Panc1 (cell line): Measurements from ENCODE around the gene AGPAT4. TPM values are rescaled to one million over a fixed set of nuclear protein-coding genes. Genes with fewer than 3 reads are reported as not detected.

Experiments
- ATAC-seq: fragments of 200-7000 bp; cut with Tn5 transposase; 2 replicates; pipeline ENCODE4 v1.9.1; 2020; ENCODE audit warnings: mild to moderate bottlenecking, moderate library complexity
- BruUV-seq: library from RNA; stranded (reverse); fragments of 400-500 nt; replicated peaks from 2 replicates; lab custom pipeline; 2021; lab: Mats Ljungman, UMichigan
- CTCF ChIA-PET: fragments of 300-600 bp; sonication (Branson Sonifier 250); formaldehyde crosslinking; loops from one replicate; lab custom pipeline; 2022; ENCODE audit warnings: antibody characterized with exemption; lab: Charles Lee
- POLR2A ChIA-PET: fragments of 300-600 bp; sonication (Branson Sonifier 250); formaldehyde crosslinking; loops from one replicate; lab custom pipeline; 2022; ENCODE audit warnings: antibody characterized with exemption; lab: Charles Lee
- DNase-seq: peaks from one replicate; pipeline ENCODE4 v3.0.0-alpha.2; 2010; ENCODE audit warnings: low read depth, low spot score
- H3K27ac ChIP-seq: 2 replicates; pipeline ENCODE4 v1.5.1; 2011; ENCODE audit warnings: mild to moderate bottlenecking, low read length, inconsistent platforms
- H3K27me3 ChIP-seq: fragments of 200-500 bp; sonication (Bioruptor generic); 2 replicates; pipeline ENCODE4 v1.6.0; 2014; ENCODE audit warnings: low read length, inconsistent platforms; ENCODE audit not compliant: control insufficient read depth, insufficient read depth
- H3K36me3 ChIP-seq: fragments of 200-500 bp; sonication (Bioruptor generic); 2 replicates; pipeline ENCODE4 v1.5.1; 2014; ENCODE audit warnings: inconsistent platforms, mild to moderate bottlenecking, low read length, moderate library complexity; ENCODE audit not compliant: control insufficient read depth, insufficient read depth
- H3K4me1 ChIP-seq: 2 replicates; pipeline ENCODE4 v1.5.1; 2011; ENCODE audit warnings: inconsistent platforms, mild to moderate bottlenecking, low read length, moderate library complexity; ENCODE audit not compliant: control insufficient read depth, insufficient read depth
- H3K4me3 ChIP-seq, 2 experiments: 2 replicates each; pipeline ENCODE4 v1.5.1; 2011 to 2012; ENCODE audit warnings: low read depth in 2 of 2, low read length in 2 of 2, mild to moderate bottlenecking in 2 of 2, inconsistent platforms in 1 of 2, moderate library complexity in 1 of 2
- H3K9me3 ChIP-seq: fragments of 200-500 bp; sonication (Bioruptor generic); 2 replicates; pipeline ENCODE4 v1.5.1; 2014; ENCODE audit warnings: low read depth, mild to moderate bottlenecking, inconsistent platforms, low read length, moderate library complexity; ENCODE audit not compliant: control insufficient read depth, insufficient read depth
- CTCF ChIP-seq: fragments of 450-650 bp; IDR thresholded peaks from 2 replicates; pipeline ENCODE4 v1.5.1; 2017; ENCODE audit warnings: mild to moderate bottlenecking
- SIN3A ChIP-seq: IDR thresholded peaks from 2 replicates; pipeline ENCODE4 v1.6.1; 2012; ENCODE audit warnings: low read depth, mild to moderate bottlenecking, low read length, moderate library complexity, borderline replicate concordance; ENCODE audit not compliant: insufficient read depth
- in situ Hi-C: cut with HindIII; loops from 2 replicates; pipeline ENCODE4 v1.10.0; 2016; ENCODE audit warnings: low sequenced_read_pairs, low pct_unique_long_range_greater_than_20kb
- intact Hi-C: fragments of 100-400 bp; cut with micrococcal nuclease; formaldehyde crosslinking; loops from one replicate; pipeline ENCODE4 v1.10.0; 2022; ENCODE audit not compliant: unreplicated experiment
- total RNA-seq: library from RNA; stranded (reverse); gene quantifications from one replicate; pipeline ENCODE4 v1.2.1, GENCODE V29; 2021; ENCODE audit not compliant: unreplicated experiment
- TF ChIP-seq, protein P1 (sequence below), 2 experiments: IDR thresholded peaks; 2 replicates each; pipeline ENCODE4 v1.6.1; 2011 to 2012; ENCODE audit warnings: low read depth in 2 of 2, control low read depth in 1 of 2, low read length in 1 of 2, mild to moderate bottlenecking in 1 of 2, moderate library complexity in 1 of 2; ENCODE audit not compliant: insufficient read depth in 1 of 2

AGPAT4 gene
- total RNA-seq, 1 experiment from 2014 or later = 12.9 TPM

- H3K4me3 ChIP-seq = no peak overlapping the region
- CTCF ChIA-PET = no interaction called here
- in situ Hi-C loops (no loop called here), intact Hi-C loops (no loop called here)
- ATAC-seq (no peak), DNase-seq (no peak)
- H3K36me3 ChIP-seq = no peaks in the 10 kb centered on the region
- no peaks in the 10 kb centered on the region for H3K4me1 ChIP-seq
- TF ChIP-seq, protein P1, sequence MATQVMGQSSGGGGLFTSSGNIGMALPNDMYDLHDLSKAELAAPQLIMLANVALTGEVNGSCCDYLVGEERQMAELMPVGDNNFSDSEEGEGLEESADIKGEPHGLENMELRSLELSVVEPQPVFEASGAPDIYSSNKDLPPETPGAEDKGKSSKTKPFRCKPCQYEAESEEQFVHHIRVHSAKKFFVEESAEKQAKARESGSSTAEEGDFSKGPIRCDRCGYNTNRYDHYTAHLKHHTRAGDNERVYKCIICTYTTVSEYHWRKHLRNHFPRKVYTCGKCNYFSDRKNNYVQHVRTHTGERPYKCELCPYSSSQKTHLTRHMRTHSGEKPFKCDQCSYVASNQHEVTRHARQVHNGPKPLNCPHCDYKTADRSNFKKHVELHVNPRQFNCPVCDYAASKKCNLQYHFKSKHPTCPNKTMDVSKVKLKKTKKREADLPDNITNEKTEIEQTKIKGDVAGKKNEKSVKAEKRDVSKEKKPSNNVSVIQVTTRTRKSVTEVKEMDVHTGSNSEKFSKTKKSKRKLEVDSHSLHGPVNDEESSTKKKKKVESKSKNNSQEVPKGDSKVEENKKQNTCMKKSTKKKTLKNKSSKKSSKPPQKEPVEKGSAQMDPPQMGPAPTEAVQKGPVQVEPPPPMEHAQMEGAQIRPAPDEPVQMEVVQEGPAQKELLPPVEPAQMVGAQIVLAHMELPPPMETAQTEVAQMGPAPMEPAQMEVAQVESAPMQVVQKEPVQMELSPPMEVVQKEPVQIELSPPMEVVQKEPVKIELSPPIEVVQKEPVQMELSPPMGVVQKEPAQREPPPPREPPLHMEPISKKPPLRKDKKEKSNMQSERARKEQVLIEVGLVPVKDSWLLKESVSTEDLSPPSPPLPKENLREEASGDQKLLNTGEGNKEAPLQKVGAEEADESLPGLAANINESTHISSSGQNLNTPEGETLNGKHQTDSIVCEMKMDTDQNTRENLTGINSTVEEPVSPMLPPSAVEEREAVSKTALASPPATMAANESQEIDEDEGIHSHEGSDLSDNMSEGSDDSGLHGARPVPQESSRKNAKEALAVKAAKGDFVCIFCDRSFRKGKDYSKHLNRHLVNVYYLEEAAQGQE (IDR thresholded peaks at IDR 0.05; ENCODE audit: insufficient read depth in 1 of 2, low read depth in 2 of 2, low read length in 1 of 2) = no peak
- no peak for TF ChIP-seq SIN3A
- H3K27ac ChIP-seq = no peak overlapping the region
- POLR2A ChIA-PET = no interaction called here
- BruUV-seq = no TSS peak
- no peaks in the 10 kb centered on the region for H3K27me3 ChIP-seq
- H3K9me3 ChIP-seq = no peaks in the 10 kb centered on the region
These were observed 28.5 kb downstream of the AGPAT4 start for GRCh38 chr6:161245363-161245762.

DNA sequence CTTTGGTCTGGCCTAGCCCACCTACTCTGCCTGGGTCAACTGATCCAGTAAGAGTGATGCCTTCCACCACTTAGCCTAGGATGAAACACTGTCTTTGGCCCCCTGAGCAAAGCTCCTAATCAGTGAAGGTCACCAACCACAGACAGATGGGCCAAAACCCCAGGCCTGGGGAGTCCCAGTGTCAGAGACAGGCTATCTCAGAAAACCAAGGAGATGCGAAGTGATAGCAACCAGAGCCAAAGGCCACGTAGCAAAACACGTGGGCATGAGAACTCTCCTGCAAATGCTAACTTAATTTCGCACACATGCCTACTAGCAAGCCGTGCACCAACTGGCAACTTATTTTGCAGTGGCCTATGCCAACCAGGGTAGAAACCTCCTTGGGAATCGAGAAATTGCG, 29.1 kb downstream of the AGPAT4 start:
- Histone ChIP-seq H3K27me3 (no peaks in the 10 kb centered on the region), H3K4me1 (no peaks in the 10 kb centered on the region), H3K36me3 (no peaks in the 10 kb centered on the region), H3K9me3 (no peaks in the 10 kb centered on the region), H3K27ac (no peak overlapping the region), H3K4me3 (no peak overlapping the region)
- intact Hi-C loops = no loop called here
- no peak for TF ChIP-seq CTCF
- TF ChIP-seq, protein P1 (IDR thresholded peaks at IDR 0.05; ENCODE audit: insufficient read depth in 1 of 2, low read depth in 2 of 2, low read length in 1 of 2) = no peak
- in situ Hi-C loops = no loop called here
- ChIA-PET POLR2A (interaction anchor here (0.7 kb wide), 1 partner anchor 8 kb away, joined by 5 read pairs; no protein-coding TSS in a partner anchor), CTCF (no interaction called here)
- no TSS peak for BruUV-seq
- ATAC-seq = no peak
- DNase-seq = no peak
